ENCODE measurements around the gene NAGLU.
"Not testable (repeated sequence)": the region's sequence is repeated elsewhere in the genome, so short reads cannot be mapped to it uniquely, and the experiment has no call there.

NAGLU gene

GRCh38 chr17:42521666-42522262 is 14.3 kb upstream of the NAGLU start:
- no peak for DNase-seq (ENCODE audit: low read depth)

GRCh38 chr17:42522263-42522790 is 13.7 kb upstream of the NAGLU start:
- no peak for DNase-seq (ENCODE audit: low read depth)

- DNase-seq (ENCODE audit: low read depth), result no peak
Measured at GRCh38 chr17:42522798-42523278, 13.2 kb upstream of the NAGLU start.

- no peak for DNase-seq (ENCODE audit: low read depth)
Measured at GRCh38 chr17:42525221-42525620, 10.8 kb upstream of the NAGLU start.

- DNase-seq (ENCODE audit: low read depth), result no peak
Measured at GRCh38 chr17:42526031-42526444, 10.0 kb upstream of the NAGLU start.

GRCh38 chr17:42527932-42528331 is 8.1 kb upstream of the NAGLU start:
- DNase-seq (ENCODE audit: low read depth), result no peak

GRCh38 chr17:42529061-42529460 is 7.0 kb upstream of the NAGLU start:
- no peak for DNase-seq (ENCODE audit: low read depth)

GRCh38 chr17:42530952-42531454 is 5.0 kb upstream of the NAGLU start:
- DNase-seq (ENCODE audit: low read depth), result no peak

- peak; percentile 37 for DNase-seq (ENCODE audit: low read depth)
Measured at GRCh38 chr17:42531455-42532354, 4.3 kb upstream of the NAGLU start.

GRCh38 chr17:42535155-42536047 is 640 bp upstream of the NAGLU start:
- no peak for DNase-seq (ENCODE audit: low read depth)

- peak; percentile 55 for DNase-seq (ENCODE audit: low read depth)
Measured at GRCh38 chr17:42536372-42537155, 523 bp downstream of the NAGLU start.

GRCh38 chr17:42537156-42537805 is 1.2 kb downstream of the NAGLU start:
- no peak for DNase-seq (ENCODE audit: low read depth)

GRCh38 chr17:42537826-42538451 is 1.9 kb downstream of the NAGLU start:
- DNase-seq (ENCODE audit: low read depth), result no peak

GRCh38 chr17:42538482-42538881 is 2.4 kb downstream of the NAGLU start:
- DNase-seq (ENCODE audit: low read depth), result no peak

GRCh38 chr17:42540558-42540957 is 4.5 kb downstream of the NAGLU start:
- not testable (repeated sequence) for DNase-seq (ENCODE audit: low read depth)

- no peak for DNase-seq (ENCODE audit: low read depth)
Measured at GRCh38 chr17:42541041-42541833, 5.2 kb downstream of the NAGLU start.

GRCh38 chr17:42543190-42544079 is 7.4 kb downstream of the NAGLU start:
- DNase-seq (ENCODE audit: low read depth), result no peak

- no peak for DNase-seq (ENCODE audit: low read depth)
Measured at GRCh38 chr17:42544874-42545283, 8.8 kb downstream of the NAGLU start.

Measured in stimulated activated CD8-positive, alpha-beta memory T cell treated with anti-CD3 and anti-CD28 coated beads, Interleukin-12 subunit alpha, Interleukin-12 subunit beta, amount 100 ng/mL, for 4 hours (primary cell).